Endothelial cell of umbilical vein (primary cell): ENCODE measurements around the gene PRMT7. TPM values are rescaled to one million over a fixed set of nuclear protein-coding genes. Genes with fewer than 3 reads are reported as not detected.

Experiments used
- BruUV-seq: library from RNA; stranded (reverse); fragments of 400-500 nt; replicated peaks from 2 replicates; lab custom pipeline; 2021; lab: Mats Ljungman, UMichigan
- CTCF ChIA-PET: fragments of 300-600, 350-600 bp; sonication (Branson Sonifier 250); formaldehyde crosslinking; loops from one replicate; lab custom pipeline; 2021; ENCODE audit warnings: antibody characterized with exemption, inconsistent platforms; lab: Charles Lee
- POLR2A ChIA-PET: fragments of 300-600, 350-600 bp; sonication (Branson Sonifier 250); formaldehyde crosslinking; loops from one replicate; lab custom pipeline; 2021; ENCODE audit warnings: antibody characterized with exemption, inconsistent platforms; lab: Charles Lee
- DNase-seq: peaks from one replicate; pipeline ENCODE4 v3.0.0-alpha.2; 2011; ENCODE audit warnings: low read depth, low spot score
- FAIRE-seq: peaks from 2 replicates; lab custom pipeline; 2011; peaks lifted over from hg19 to GRCh38; lab: Jason Lieb, UNC
- H2AFZ ChIP-seq: 2 replicates; pipeline ENCODE4 v1.6.0; 2012; ENCODE audit warnings: low read depth, low read length, control low read depth, inconsistent platforms
- H3K27ac ChIP-seq: 2 replicates; pipeline ENCODE4 v1.5.1; 2011; ENCODE audit warnings: low read depth, mild to moderate bottlenecking, control low read depth, low read length, moderate library complexity; ENCODE audit not compliant: insufficient read depth
- H3K27me3 ChIP-seq, 2 experiments: 2 replicates each; pipeline versions ENCODE4 v1.6.0 to v1.6.1; 2011; ENCODE audit warnings: low read length in 2 of 2, mixed read lengths in 1 of 2; ENCODE audit not compliant: control insufficient read depth in 2 of 2, insufficient read depth in 2 of 2
- H3K36me3 ChIP-seq, 2 experiments: 2 replicates in 1 of 2; 3 replicates in 1 of 2; pipeline ENCODE4 v1.5.1; 2011; ENCODE audit warnings: low read length in 2 of 2, mild to moderate bottlenecking in 1 of 2, moderate library complexity in 1 of 2; ENCODE audit not compliant: control insufficient read depth in 2 of 2, insufficient read depth in 2 of 2; ENCODE audit errors: extremely low read depth in 1 of 2
- H3K4me1 ChIP-seq: 3 replicates; pipeline ENCODE4 v1.5.1; 2011; ENCODE audit warnings: mild to moderate bottlenecking, low read length; ENCODE audit not compliant: control insufficient read depth, insufficient read depth; ENCODE audit errors: extremely low read depth
- H3K4me2 ChIP-seq: 2 replicates; pipeline ENCODE4 v1.6.1; 2011; ENCODE audit warnings: low read length, control low read depth, mixed read lengths; ENCODE audit not compliant: insufficient read depth
- H3K4me3 ChIP-seq, 3 experiments: fragments of 200-600 bp in 1 of 3; sonication (generic), shearing (Covaris generic) in 1 of 3; replicated peaks in 1 of 3; 2 replicates each; pipeline ENCODE4 v1.5.1; 2011 to 2016; ENCODE audit warnings: control low read depth in 3 of 3, low read length in 3 of 3, mild to moderate bottlenecking in 2 of 3, inconsistent platforms in 1 of 3, low read depth in 1 of 3, moderate library complexity in 1 of 3; ENCODE audit not compliant: insufficient read depth in 1 of 3
- H3K79me2 ChIP-seq: 2 replicates; pipeline ENCODE4 v1.6.0; 2012; ENCODE audit warnings: low read length, inconsistent platforms; ENCODE audit not compliant: control insufficient read depth, insufficient read depth
- H3K9ac ChIP-seq: replicated peaks from 2 replicates; pipeline ENCODE3; 2011; ENCODE audit warnings: low read length, control low read depth; ENCODE audit not compliant: insufficient read depth; ENCODE audit errors: extremely low read depth
- H3K9me1 ChIP-seq: replicated peaks from 3 replicates; pipeline ENCODE4 v1.6.0; 2011; ENCODE audit warnings: mild to moderate bottlenecking, low read length; ENCODE audit not compliant: control insufficient read depth, insufficient read depth; ENCODE audit errors: extremely low read depth
- H3K9me3 ChIP-seq: replicated peaks from 2 replicates; pipeline ENCODE4 v1.5.1; 2012; ENCODE audit warnings: low read length, inconsistent platforms; ENCODE audit not compliant: control insufficient read depth, insufficient read depth
- H4K20me1 ChIP-seq: replicated peaks from 2 replicates; pipeline ENCODE3; 2011; ENCODE audit warnings: mild to moderate bottlenecking, low read length; ENCODE audit not compliant: control insufficient read depth, insufficient read depth; ENCODE audit errors: extremely low read depth
- EZH2 ChIP-seq: IDR thresholded peaks from 2 replicates; pipeline ENCODE4 v1.6.1; 2012; ENCODE audit warnings: borderline replicate concordance, low read depth, mild to moderate bottlenecking, moderate library complexity, low read length, inconsistent platforms; ENCODE audit not compliant: severe bottlenecking
- FOS ChIP-seq: IDR thresholded peaks from 2 replicates; pipeline ENCODE4 v1.6.1; 2011; ENCODE audit warnings: mild to moderate bottlenecking, low read length, moderate library complexity, borderline replicate concordance; ENCODE audit not compliant: insufficient read depth
- GATA2 ChIP-seq: IDR thresholded peaks from 2 replicates; pipeline ENCODE4 v1.7.0; 2011; ENCODE audit warnings: low read depth, mild to moderate bottlenecking, moderate library complexity, mixed read lengths, low read length; ENCODE audit not compliant: insufficient read length, insufficient read depth
- JUN ChIP-seq: IDR thresholded peaks from 2 replicates; pipeline ENCODE4 v1.6.1; 2011; ENCODE audit warnings: borderline replicate concordance, low read depth; ENCODE audit not compliant: insufficient read length, insufficient read depth
- MYC ChIP-seq: IDR thresholded peaks from one replicate; pipeline ENCODE4 v1.6.1; 2011; ENCODE audit warnings: mild to moderate bottlenecking, low read depth, low read length
- POLR2A ChIP-seq: IDR thresholded peaks from 2 replicates; pipeline ENCODE4 v1.6.1; 2012; ENCODE audit warnings: low read depth, mild to moderate bottlenecking, control low read depth, low read length
- POLR2AphosphoS5 ChIP-seq: IDR thresholded peaks from 2 replicates; pipeline ENCODE4 v1.6.1; 2012; ENCODE audit warnings: low read depth, mild to moderate bottlenecking, control low read depth, low read length, moderate library complexity; ENCODE audit not compliant: insufficient read depth
- dilution Hi-C: fragments of 300-500 bp; cut with MboI; formaldehyde crosslinking; loops from one replicate; pipeline ENCODE4 v1.15.0; 2019; ENCODE audit warnings: low sequenced_read_pairs; ENCODE audit not compliant: extremely low pct_ligation_motif_present
- intact Hi-C: fragments of 100-400 bp; cut with micrococcal nuclease; formaldehyde crosslinking; loops from one replicate; pipeline ENCODE4 v1.10.0; 2022
- polyA plus RNA-seq, 4 experiments: library from polyadenylated mRNA; depleted of rRNA in 3 of 4; stranded (reverse) in 3 of 4; unstranded in 1 of 4; fragments of >200 nt; gene quantifications; 2 replicates each; pipeline versions ENCODE4 v1.2.1 to v1.2.3, GENCODE V29; 2011 to 2012; ENCODE audit warnings: missing spikeins in 1 of 4
- total RNA-seq: library from RNA; stranded (reverse); gene quantifications from 2 replicates; pipeline ENCODE4 v1.2.3, GENCODE V29; 2021
- TF ChIP-seq, protein P1 (sequence below): IDR thresholded peaks from 2 replicates; pipeline ENCODE4 v1.6.1; 2011; ENCODE audit not compliant: insufficient read depth, insufficient read length
- TF ChIP-seq, protein P2 (sequence below), 2 donors: IDR thresholded peaks; 1 replicate in 1 of 2; 2 replicates in 1 of 2; pipeline ENCODE4 v1.5.1; 2011; ENCODE audit warnings: low read length in 2 of 2, mild to moderate bottlenecking in 2 of 2, moderate library complexity in 2 of 2, control low read depth in 1 of 2, inconsistent platforms in 1 of 2, low read depth in 1 of 2; ENCODE audit not compliant: insufficient read depth in 1 of 2; ENCODE audit errors: extremely low read depth in 1 of 2

PRMT7 gene
- total and polyA plus RNA-seq, 2 donors (not counting 3 experiments of a cell fraction or from before 2014, with no cell fraction given): 43.4 to 57.9 TPM

DNA sequence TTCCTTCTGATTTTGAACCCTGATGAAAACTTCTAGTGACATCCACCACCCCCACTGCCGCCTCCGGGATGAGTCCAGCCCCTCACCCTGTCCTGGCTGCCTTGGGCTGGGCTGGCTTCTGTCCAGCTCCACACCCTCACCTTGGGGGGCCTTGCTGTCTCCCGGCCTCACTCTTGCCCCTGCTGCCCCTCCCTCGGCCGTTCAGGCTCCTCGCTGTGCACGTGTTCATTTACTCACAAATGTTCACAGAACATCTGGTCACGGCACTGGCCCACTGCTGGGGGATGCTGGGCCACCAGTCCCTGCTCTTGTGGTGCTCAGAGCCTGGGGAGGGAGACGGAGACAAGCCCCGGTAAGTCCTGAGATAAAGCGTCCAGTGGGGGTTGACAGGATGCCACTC is 40.6 kb downstream of the PRMT7 start:
- no peaks in the 10 kb centered on the region for H3K4me1 ChIP-seq
- no peaks in the 10 kb centered on the region for H3K9me3 ChIP-seq
- H3K79me2 ChIP-seq: no peaks in the 10 kb centered on the region
- H3K27me3 ChIP-seq: no peaks in the 10 kb centered on the region
- DNase-seq: no peak
- BruUV-seq: no TSS peak
- ChIA-PET CTCF (no interaction called here), POLR2A (no interaction called here)
- no peak for FAIRE-seq
- H3K4me2 ChIP-seq: no peak overlapping the region
- dilution Hi-C loops: no loop called here
- no peak overlapping the region for H3K27ac ChIP-seq
- no peak overlapping the region for H3K9ac ChIP-seq
- no peak overlapping the region for H3K4me3 ChIP-seq
- H3K9me1 ChIP-seq: no peaks in the 10 kb centered on the region
- intact Hi-C loops: no loop called here
- no peaks in the 10 kb centered on the region for H4K20me1 ChIP-seq
- H2AFZ ChIP-seq: no peak overlapping the region
- H3K36me3 ChIP-seq: peaks cover 0 to 52% of the 10 kb centered on the region in 2 experiments
- TF ChIP-seq EZH2: no peak
- no peak for TF ChIP-seq MYC
- TF ChIP-seq, protein P1, sequence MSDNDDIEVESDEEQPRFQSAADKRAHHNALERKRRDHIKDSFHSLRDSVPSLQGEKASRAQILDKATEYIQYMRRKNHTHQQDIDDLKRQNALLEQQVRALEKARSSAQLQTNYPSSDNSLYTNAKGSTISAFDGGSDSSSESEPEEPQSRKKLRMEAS: no peak
- TF ChIP-seq POLR2A: no peak
- TF ChIP-seq FOS: no peak
- no peak for TF ChIP-seq POLR2AphosphoS5
- TF ChIP-seq GATA2: no peak
- TF ChIP-seq JUN: no peak
- TF ChIP-seq, protein P2, sequence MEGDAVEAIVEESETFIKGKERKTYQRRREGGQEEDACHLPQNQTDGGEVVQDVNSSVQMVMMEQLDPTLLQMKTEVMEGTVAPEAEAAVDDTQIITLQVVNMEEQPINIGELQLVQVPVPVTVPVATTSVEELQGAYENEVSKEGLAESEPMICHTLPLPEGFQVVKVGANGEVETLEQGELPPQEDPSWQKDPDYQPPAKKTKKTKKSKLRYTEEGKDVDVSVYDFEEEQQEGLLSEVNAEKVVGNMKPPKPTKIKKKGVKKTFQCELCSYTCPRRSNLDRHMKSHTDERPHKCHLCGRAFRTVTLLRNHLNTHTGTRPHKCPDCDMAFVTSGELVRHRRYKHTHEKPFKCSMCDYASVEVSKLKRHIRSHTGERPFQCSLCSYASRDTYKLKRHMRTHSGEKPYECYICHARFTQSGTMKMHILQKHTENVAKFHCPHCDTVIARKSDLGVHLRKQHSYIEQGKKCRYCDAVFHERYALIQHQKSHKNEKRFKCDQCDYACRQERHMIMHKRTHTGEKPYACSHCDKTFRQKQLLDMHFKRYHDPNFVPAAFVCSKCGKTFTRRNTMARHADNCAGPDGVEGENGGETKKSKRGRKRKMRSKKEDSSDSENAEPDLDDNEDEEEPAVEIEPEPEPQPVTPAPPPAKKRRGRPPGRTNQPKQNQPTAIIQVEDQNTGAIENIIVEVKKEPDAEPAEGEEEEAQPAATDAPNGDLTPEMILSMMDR (IDR thresholded peaks at IDR 0.05; ENCODE audit: extremely low read depth in 1 of 2, insufficient read depth in 1 of 2, low read depth in 1 of 2, low read length in 2 of 2): no peak
